Keratinocyte (primary cell): ENCODE results near the gene SAMD4A. TPM values are rescaled to one million over a fixed set of nuclear protein-coding genes. Genes with fewer than 3 reads are reported as not detected.

Experiments
- DNase-seq: peaks from one replicate; pipeline ENCODE4 v3.0.0-alpha.2; 2011; ENCODE audit warnings: low read depth, missing footprints, low spot score
- FAIRE-seq: peaks from 2 replicates; lab custom pipeline; 2011; peaks lifted over from hg19 to GRCh38; lab: Jason Lieb, UNC
- H2AFZ ChIP-seq: 2 replicates; pipeline ENCODE4 v1.6.0; 2012; ENCODE audit warnings: low read length, control low read depth, inconsistent platforms; ENCODE audit not compliant: control insufficient read depth
- H3K27ac ChIP-seq: 2 replicates; pipeline ENCODE4 v1.5.1; 2011; ENCODE audit warnings: low read length; ENCODE audit not compliant: control insufficient read depth, insufficient read depth
- H3K27me3 ChIP-seq: 3 replicates; pipeline ENCODE4 v1.6.0; 2011; ENCODE audit warnings: low read length; ENCODE audit not compliant: control insufficient read depth, insufficient read depth; ENCODE audit errors: extremely low read depth
- H3K36me3 ChIP-seq, 2 experiments: 2 replicates in 1 of 2; 3 replicates in 1 of 2; pipeline ENCODE4 v1.5.1; 2011; ENCODE audit warnings: low read length in 2 of 2, mild to moderate bottlenecking in 1 of 2; ENCODE audit not compliant: control insufficient read depth in 2 of 2, insufficient read depth in 2 of 2; ENCODE audit errors: extremely low read depth in 1 of 2
- H3K4me1 ChIP-seq: 3 replicates; pipeline ENCODE4 v1.5.1; 2011; ENCODE audit warnings: low read length; ENCODE audit not compliant: control insufficient read depth, insufficient read depth; ENCODE audit errors: extremely low read depth
- H3K4me2 ChIP-seq: 3 replicates; pipeline ENCODE4 v1.6.0; 2011; ENCODE audit warnings: low read depth, low read length; ENCODE audit not compliant: control insufficient read depth, insufficient read depth; ENCODE audit errors: extremely low read depth
- H3K4me3 ChIP-seq, 3 experiments: fragments of 200-600 bp in 1 of 3; sonication (generic) in 1 of 3; 2 replicates in 2 of 3; 3 replicates in 1 of 3; pipeline ENCODE4 v1.5.1; 2011 to 2016; ENCODE audit warnings: low read length in 3 of 3, mild to moderate bottlenecking in 3 of 3, control low read depth in 2 of 3, inconsistent platforms in 1 of 3, low read depth in 1 of 3, mixed read lengths in 1 of 3, mixed run types in 1 of 3, moderate library complexity in 1 of 3; ENCODE audit not compliant: control insufficient read depth in 2 of 3, insufficient read depth in 2 of 3; ENCODE audit errors: extremely low read depth in 1 of 3
- H3K79me2 ChIP-seq: 2 replicates; pipeline ENCODE4 v1.6.0; 2012; ENCODE audit warnings: low read length; ENCODE audit not compliant: control insufficient read depth, insufficient read depth
- H3K9ac ChIP-seq: 3 replicates; pipeline ENCODE4 v1.6.0; 2011; ENCODE audit warnings: low read length; ENCODE audit not compliant: control insufficient read depth, insufficient read depth; ENCODE audit errors: extremely low read depth
- H3K9me1 ChIP-seq: 3 replicates; pipeline ENCODE4 v1.6.0; 2011; ENCODE audit warnings: low read length; ENCODE audit not compliant: control insufficient read depth, insufficient read depth; ENCODE audit errors: extremely low read depth
- H3K9me3 ChIP-seq: 2 replicates; pipeline ENCODE4 v1.5.1; 2012; ENCODE audit warnings: low read depth, low read length; ENCODE audit not compliant: control insufficient read depth
- H4K20me1 ChIP-seq: 3 replicates; pipeline ENCODE4 v1.6.0; 2011; ENCODE audit warnings: low read length; ENCODE audit not compliant: control insufficient read depth, insufficient read depth; ENCODE audit errors: extremely low read depth
- CTCF ChIP-seq, 3 experiments: IDR thresholded peaks in 1 of 3; conservative IDR thresholded peaks in 1 of 3; optimal IDR thresholded peaks in 1 of 3; 2 replicates in 2 of 3; 3 replicates in 1 of 3; pipeline versions ENCODE3 to v1.5.1; 2011; ENCODE audit warnings: low read length in 3 of 3, mild to moderate bottlenecking in 3 of 3, moderate library complexity in 2 of 3, control low read depth in 1 of 3, inconsistent platforms in 1 of 3; ENCODE audit not compliant: insufficient read depth in 2 of 3; ENCODE audit errors: extremely low read depth in 1 of 3
- EZH2 ChIP-seq: IDR thresholded peaks from one replicate; pipeline ENCODE4 v1.6.1; 2012; ENCODE audit warnings: inconsistent platforms, mild to moderate bottlenecking, low read length, moderate library complexity
- dilution Hi-C: fragments of 300-500 bp; cut with MboI; formaldehyde crosslinking; loops from one replicate; pipeline ENCODE4 v1.7.0; 2020; ENCODE audit warnings: low sequenced_read_pairs; ENCODE audit not compliant: extremely low pct_ligation_motif_present
- polyA plus RNA-seq, 5 experiments: library from polyadenylated mRNA; depleted of rRNA in 3 of 5; stranded (reverse) in 3 of 5; stranded (forward) in 1 of 5; unstranded in 1 of 5; fragments of >200 nt; gene quantifications; 1 replicate in 1 of 5; 2 replicates in 3 of 5; 3 replicates in 1 of 5; pipeline versions ENCODE4 v1.2.1 to v1.2.3, GENCODE V29; 2011 to 2012; ENCODE audit warnings: missing spikeins in 2 of 5, low read depth in 1 of 5, low replicate concordance in 1 of 5

Gene SAMD4A
- polyA plus RNA-seq, 1 donor (not counting 4 experiments of a cell fraction or from before 2014, with no cell fraction given) = 16.2 TPM

GRCh38 chr14:54763761-54764160 is 196.8 kb downstream of the SAMD4A start:
- H3K27me3 ChIP-seq = no peaks in the 10 kb centered on the region
- no peaks in the 10 kb centered on the region for H3K9me1 ChIP-seq
- H3K9ac ChIP-seq = no peak overlapping the region
- H3K4me1 ChIP-seq = no peaks in the 10 kb centered on the region
- peaks cover 29 to 39% of the 10 kb centered on the region in 2 experiments for H3K36me3 ChIP-seq
- no peaks in the 10 kb centered on the region for H4K20me1 ChIP-seq
- H3K4me2 ChIP-seq = no peak overlapping the region
- no peak for DNase-seq
- no peak overlapping the region for H3K4me3 ChIP-seq
- no peak overlapping the region for H3K27ac ChIP-seq
- FAIRE-seq = no peak
- no peaks in the 10 kb centered on the region for H3K9me3 ChIP-seq
- dilution Hi-C loops = no loop called here
- TF ChIP-seq CTCF (optimal IDR thresholded peaks at IDR 0.05 in 1 of 3, IDR thresholded peaks at IDR 0.05 in 1 of 3, conservative IDR thresholded peaks at IDR 0.05 in 1 of 3; ENCODE audit: extremely low read depth in 1 of 3, insufficient read depth in 2 of 3, low read length in 3 of 3) (no peak), EZH2 (no peak)
- no peak overlapping the region for H2AFZ ChIP-seq
- H3K79me2 ChIP-seq = no peaks in the 10 kb centered on the region

GRCh38 chr14:54766276-54767138 is 199.6 kb downstream of the SAMD4A start:
- no peak overlapping the region for H2AFZ ChIP-seq
- H3K79me2 ChIP-seq = no peaks in the 10 kb centered on the region
- no peak overlapping the region for H3K4me2 ChIP-seq
- H4K20me1 ChIP-seq = no peaks in the 10 kb centered on the region
- H3K4me3 ChIP-seq = no peak overlapping the region
- H3K27ac ChIP-seq = no peak overlapping the region
- H3K9me1 ChIP-seq = no peaks in the 10 kb centered on the region
- no peaks in the 10 kb centered on the region for H3K27me3 ChIP-seq
- DNase-seq = no peak
- no peak for TF ChIP-seq CTCF (optimal IDR thresholded peaks at IDR 0.05 in 1 of 3, IDR thresholded peaks at IDR 0.05 in 1 of 3, conservative IDR thresholded peaks at IDR 0.05 in 1 of 3; ENCODE audit: extremely low read depth in 1 of 3, insufficient read depth in 2 of 3, low read length in 3 of 3)
- no peak for TF ChIP-seq EZH2
- dilution Hi-C loops = no loop called here
- FAIRE-seq = no peak
- H3K36me3 ChIP-seq = peaks cover 15 to 30% of the 10 kb centered on the region in 2 experiments
- H3K4me1 ChIP-seq = no peaks in the 10 kb centered on the region
- H3K9me3 ChIP-seq = no peaks in the 10 kb centered on the region
- no peak overlapping the region for H3K9ac ChIP-seq
